Sigmoid colon (tissue), 4 donors: ENCODE data around the gene PHACTR3.

Experiments used
- CTCF ChIP-seq, 4 experiments: fragments of 450-650 bp in 3 of 4; fragments of 200-600 bp in 1 of 4; IDR thresholded peaks; one replicate each; pipeline ENCODE4 v1.5.1; 2016 to 2019; ENCODE audit warnings: antibody characterized with exemption in 4 of 4, mild to moderate bottlenecking in 3 of 4, moderate library complexity in 2 of 4
- EP300 ChIP-seq, 4 donors: sonication (generic); formaldehyde crosslinking; IDR thresholded peaks; one replicate each; pipeline ENCODE4 v1.6.1; 2017; ENCODE audit warnings: antibody characterized with exemption in 4 of 4
- POLR2A ChIP-seq, 2 donors: fragments of 450-650 bp; IDR thresholded peaks; one replicate each; pipeline ENCODE4 v1.6.1; 2016; ENCODE audit warnings: antibody characterized with exemption in 2 of 2, mild to moderate bottlenecking in 2 of 2, moderate library complexity in 2 of 2
- POLR2AphosphoS5 ChIP-seq, 4 donors: sonication (generic); formaldehyde crosslinking; IDR thresholded peaks; one replicate each; pipeline ENCODE4 v1.6.1; 2017; ENCODE audit warnings: antibody characterized with exemption in 4 of 4

- no peak for TF ChIP-seq CTCF (IDR thresholded peaks at IDR 0.05)
- TF ChIP-seq POLR2A (IDR thresholded peaks at IDR 0.05), result no peak
- TF ChIP-seq EP300 (IDR thresholded peaks at IDR 0.05), result no peak
- TF ChIP-seq POLR2AphosphoS5 (IDR thresholded peaks at IDR 0.05), result no peak
These were observed 35.0 kb upstream of the PHACTR3 start for GRCh38 chr20:59569305-59569704.
